AG09309 (cell line): ENCODE results near the gene HYOU1.
A peak's percentile ranks its signal among the peaks of the same experiment; 100 is the strongest.

Experiments used
- DNase-seq: peaks from one replicate; pipeline ENCODE4 v3.0.0-alpha.2; 2010; ENCODE audit warnings: low read depth
- H3K4me3 ChIP-seq: 2 replicates; pipeline ENCODE4 v1.5.1; 2011; ENCODE audit warnings: mild to moderate bottlenecking, low read depth, low read length, moderate library complexity; ENCODE audit not compliant: control insufficient read depth
- TF ChIP-seq, protein P1 (sequence below): IDR thresholded peaks from 2 replicates; pipeline ENCODE4 v1.5.1; 2011; ENCODE audit warnings: mild to moderate bottlenecking, low read depth, low read length, inconsistent platforms; ENCODE audit not compliant: insufficient read depth, control insufficient read depth; ENCODE audit errors: missing control alignments

The HYOU1 gene

DNA sequence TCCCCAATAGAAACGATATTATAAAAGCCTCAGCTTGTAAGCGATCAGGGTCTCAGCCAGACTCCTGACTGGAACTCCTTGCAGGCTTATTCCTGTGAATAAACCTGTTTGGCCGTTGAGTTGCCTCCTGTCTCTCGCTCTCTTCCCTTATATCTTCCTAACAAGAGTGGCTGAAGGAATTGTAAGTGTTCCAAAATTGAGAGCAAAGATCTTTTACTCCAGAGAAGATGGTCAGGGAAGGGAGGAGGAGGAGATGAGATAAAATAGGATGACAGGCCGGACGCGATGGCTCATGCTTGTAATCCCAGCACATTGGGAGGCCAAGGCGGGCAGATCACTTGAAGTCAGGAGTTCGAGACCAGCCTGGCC is 25.1 kb downstream of the HYOU1 start:
- no peak for DNase-seq
- TF ChIP-seq, protein P1, sequence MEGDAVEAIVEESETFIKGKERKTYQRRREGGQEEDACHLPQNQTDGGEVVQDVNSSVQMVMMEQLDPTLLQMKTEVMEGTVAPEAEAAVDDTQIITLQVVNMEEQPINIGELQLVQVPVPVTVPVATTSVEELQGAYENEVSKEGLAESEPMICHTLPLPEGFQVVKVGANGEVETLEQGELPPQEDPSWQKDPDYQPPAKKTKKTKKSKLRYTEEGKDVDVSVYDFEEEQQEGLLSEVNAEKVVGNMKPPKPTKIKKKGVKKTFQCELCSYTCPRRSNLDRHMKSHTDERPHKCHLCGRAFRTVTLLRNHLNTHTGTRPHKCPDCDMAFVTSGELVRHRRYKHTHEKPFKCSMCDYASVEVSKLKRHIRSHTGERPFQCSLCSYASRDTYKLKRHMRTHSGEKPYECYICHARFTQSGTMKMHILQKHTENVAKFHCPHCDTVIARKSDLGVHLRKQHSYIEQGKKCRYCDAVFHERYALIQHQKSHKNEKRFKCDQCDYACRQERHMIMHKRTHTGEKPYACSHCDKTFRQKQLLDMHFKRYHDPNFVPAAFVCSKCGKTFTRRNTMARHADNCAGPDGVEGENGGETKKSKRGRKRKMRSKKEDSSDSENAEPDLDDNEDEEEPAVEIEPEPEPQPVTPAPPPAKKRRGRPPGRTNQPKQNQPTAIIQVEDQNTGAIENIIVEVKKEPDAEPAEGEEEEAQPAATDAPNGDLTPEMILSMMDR, result no peak
- no peak overlapping the region for H3K4me3 ChIP-seq

GRCh38 chr11:119030329-119031047 is 26.5 kb downstream of the HYOU1 start, which contains the start of gene SLC37A4:
Gene SLC37A4, minus strand, starts transcription at chr11:119030877.
- TF ChIP-seq, protein P1, result peak; percentile 88

DNA sequence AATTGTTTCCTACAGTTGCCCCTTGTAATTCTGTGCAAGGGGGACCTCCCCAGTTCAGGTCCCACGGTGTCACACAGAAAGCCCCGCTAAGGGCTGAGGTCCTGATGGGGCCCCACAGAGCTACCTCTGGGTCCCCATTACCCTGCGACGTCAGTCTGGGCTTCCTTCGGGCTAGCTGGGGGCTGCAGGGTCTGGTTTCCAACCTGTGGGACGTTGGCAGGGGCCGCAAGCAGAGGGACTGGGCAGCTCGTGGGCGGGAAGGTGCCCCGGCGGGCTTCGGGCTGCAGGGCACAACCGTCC is 27.0 kb downstream of the HYOU1 start:
- TF ChIP-seq, protein P1, result no peak
- H3K4me3 ChIP-seq, result peak overlapping the region; percentile 95
- DNase-seq, result no peak

More at GRCh38 chr11:119030329-119031047, 26.5 kb downstream of the HYOU1 start, which contains the start of gene SLC37A4:
- DNase-seq, result peak; percentile 90
- H3K4me3 ChIP-seq, result peak within 1 kb of the TSS; percentile 95

- TF ChIP-seq, protein P1, result no peak
- no peak for DNase-seq
- H3K4me3 ChIP-seq, result no peak overlapping the region
Observed at GRCh38 chr11:119029340-119030028, 27.5 kb downstream of the HYOU1 start.

DNA sequence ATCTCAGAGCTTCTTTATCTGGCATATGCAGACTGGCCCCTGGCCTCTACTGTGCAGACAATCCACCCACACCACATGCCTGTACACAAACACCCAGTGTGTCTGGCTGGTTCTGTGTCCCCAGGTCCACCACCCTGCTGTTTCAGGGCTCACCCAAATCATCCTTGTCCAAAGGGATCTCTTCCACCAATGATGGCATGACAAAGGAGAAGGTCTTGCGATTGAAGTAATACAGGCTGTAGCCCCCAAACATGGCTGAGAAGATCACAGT is 28.0 kb downstream of the HYOU1 start:
- TF ChIP-seq, protein P1, result no peak
- DNase-seq, result no peak
- no peak overlapping the region for H3K4me3 ChIP-seq

DNA sequence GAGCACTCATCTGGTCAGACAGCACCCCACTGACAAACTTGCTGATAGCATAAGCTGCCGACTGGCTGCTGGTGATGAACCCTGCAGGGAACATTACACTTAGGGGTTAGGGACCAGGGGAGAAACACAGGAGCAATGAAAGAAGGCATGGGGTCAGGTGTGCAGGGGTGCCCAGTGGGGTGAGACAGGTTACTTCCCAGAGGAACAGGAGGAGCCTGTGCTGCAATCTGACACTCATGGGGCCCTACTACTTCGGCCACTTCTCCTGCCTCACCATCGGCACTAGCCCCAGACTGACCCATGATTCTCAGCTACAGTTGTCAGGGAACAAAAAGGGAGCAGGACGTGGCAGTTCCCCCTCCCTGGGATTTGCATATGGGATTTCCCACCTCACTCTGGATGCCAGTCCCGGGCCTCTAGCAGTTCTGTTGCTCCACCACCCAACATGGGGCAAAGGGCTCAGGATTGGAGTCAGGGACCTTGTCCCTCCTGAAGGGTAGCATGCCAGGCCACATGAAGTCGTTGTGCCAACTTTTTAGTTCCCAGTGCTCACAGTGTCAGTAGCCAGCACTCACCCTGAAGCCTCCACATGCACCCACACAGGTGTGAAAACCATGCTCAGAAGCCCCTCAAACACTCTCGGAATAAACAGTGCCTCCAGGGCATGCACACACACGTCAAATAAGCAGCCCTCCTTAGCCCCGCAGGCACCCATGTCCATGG is 28.5 kb downstream of the HYOU1 start:
- TF ChIP-seq, protein P1, result no peak
- H3K4me3 ChIP-seq, result no peak overlapping the region
- DNase-seq, result no peak
